Neural progenitor cell (in vitro differentiated cells): ENCODE measurements around the gene KPNA6. TPM values are rescaled to one million over a fixed set of nuclear protein-coding genes. Genes with fewer than 3 reads are reported as not detected.

ENCODE experiments used
- DNase-seq: peaks from one replicate; pipeline ENCODE4 v3.0.0-alpha.2; 2016; ENCODE audit warnings: low spot score
- H2AFZ ChIP-seq: fragments of 200-600 bp; sonication (generic); replicated peaks from 2 replicates; pipeline ENCODE4 v1.6.1; 2016; ENCODE audit warnings: antibody characterized with exemption
- H3F3A ChIP-seq: fragments of 200-600 bp; sonication (generic); 2 replicates; pipeline ENCODE4 v1.6.1; 2016; ENCODE audit warnings: antibody characterized with exemption, low read depth
- H3K27ac ChIP-seq: fragments of 200-600 bp; sonication (generic); 2 replicates; pipeline ENCODE4 v1.5.1; 2016; ENCODE audit warnings: mild to moderate bottlenecking
- H3K27me3 ChIP-seq: fragments of 200-600 bp; sonication (generic); 2 replicates; pipeline ENCODE4 v1.6.1; 2016; ENCODE audit warnings: mild to moderate bottlenecking, moderate library complexity
- H3K36me3 ChIP-seq: fragments of 200-600 bp; sonication (generic); 2 replicates; pipeline ENCODE4 v1.5.1; 2016
- H3K4me1 ChIP-seq: fragments of 200-600 bp; sonication (generic); 2 replicates; pipeline ENCODE4 v1.6.1; 2016; ENCODE audit warnings: mixed run types
- H3K4me2 ChIP-seq: fragments of 200-600 bp; sonication (generic); 2 replicates; pipeline ENCODE4 v1.6.1; 2016
- H3K4me3 ChIP-seq: fragments of 200-600 bp; sonication (generic); 2 replicates; pipeline ENCODE4 v1.5.1; 2016
- H3K79me2 ChIP-seq: fragments of 200-600 bp; sonication (generic); 2 replicates; pipeline ENCODE4 v1.6.1; 2016; ENCODE audit warnings: low read depth
- H3K9ac ChIP-seq: fragments of 200-600 bp; sonication (generic); 2 replicates; pipeline ENCODE4 v1.6.1; 2016
- H3K9me3 ChIP-seq: fragments of 200-600 bp; sonication (generic); 2 replicates; pipeline ENCODE4 v1.5.1; 2016; ENCODE audit warnings: low read depth
- H4K20me1 ChIP-seq: fragments of 200-600 bp; sonication (generic); 2 replicates; pipeline ENCODE4 v1.6.1; 2016; ENCODE audit warnings: low read depth
- H3K27ac Mint-ChIP-seq: 3 replicates; pipeline ENCODE4 v1.8.0; 2021; ENCODE audit warnings: mixed read lengths
- H3K27me3 Mint-ChIP-seq: 2 replicates; pipeline ENCODE4 v1.8.0; 2022; ENCODE audit warnings: low read depth, mild to moderate bottlenecking, inconsistent platforms, moderate library complexity, mixed read lengths; ENCODE audit not compliant: insufficient read depth
- H3K36me3 Mint-ChIP-seq: 3 replicates; pipeline ENCODE4 v1.8.0; 2021; ENCODE audit warnings: mixed read lengths
- H3K4me1 Mint-ChIP-seq: 3 replicates; pipeline ENCODE4 v1.8.0; 2021; ENCODE audit warnings: mixed read lengths
- H3K4me3 Mint-ChIP-seq: 3 replicates; pipeline ENCODE4 v1.8.0; 2021; ENCODE audit warnings: mild to moderate bottlenecking, moderate library complexity, mixed read lengths
- H3K9me3 Mint-ChIP-seq: 3 replicates; pipeline ENCODE4 v1.8.0; 2020; ENCODE audit warnings: mixed read lengths
- CTCF ChIP-seq: fragments of 200-600 bp; sonication (generic); IDR thresholded peaks from 2 replicates; pipeline ENCODE4 v1.5.1; 2017; ENCODE audit warnings: antibody characterized with exemption, mild to moderate bottlenecking
- EZH2 ChIP-seq: fragments of 200-600 bp; sonication (generic); IDR thresholded peaks from 2 replicates; pipeline ENCODE4 v1.6.1; 2017; ENCODE audit warnings: antibody characterized with exemption, mild to moderate bottlenecking, moderate library complexity
- EZH2phosphoT487 ChIP-seq: fragments of 200-600 bp; sonication (generic); IDR thresholded peaks from 2 replicates; pipeline ENCODE4 v1.6.1; 2017; ENCODE audit warnings: antibody characterized with exemption
- total RNA-seq: library from RNA; depleted of rRNA; stranded (reverse); fragments of >200 nt; gene quantifications from 2 replicates; pipeline ENCODE4 v1.2.3, GENCODE V29; 2015; ENCODE audit warnings: low replicate concordance

Gene KPNA6
- total RNA-seq, 1 donor from 2014 or later: 69.3 TPM

GRCh38 chr1:32182060-32182459 lies 74.2 kb downstream of the KPNA6 start:
- Mint-ChIP-seq H3K9me3 (no peaks in the 10 kb centered on the region), H3K36me3 (peaks cover 34% of the 10 kb centered on the region), H3K27me3 (peaks cover 2% of the 10 kb centered on the region), H3K4me1 (peaks cover 25% of the 10 kb centered on the region), H3K4me3 (no peak overlapping the region), H3K27ac (no peak overlapping the region)
- no peak overlapping the region for H2AFZ ChIP-seq
- H3K4me1 ChIP-seq: peaks cover 16% of the 10 kb centered on the region
- peaks cover 31% of the 10 kb centered on the region for H3F3A ChIP-seq
- no peaks in the 10 kb centered on the region for H3K36me3 ChIP-seq
- no peaks in the 10 kb centered on the region for H3K27me3 ChIP-seq
- no peak overlapping the region for H3K27ac ChIP-seq
- no peak for DNase-seq
- peaks cover 52% of the 10 kb centered on the region for H4K20me1 ChIP-seq
- H3K4me2 ChIP-seq: no peak overlapping the region
- H3K79me2 ChIP-seq: peaks cover 71% of the 10 kb centered on the region
- no peak for TF ChIP-seq CTCF
- TF ChIP-seq EZH2phosphoT487: no peak
- TF ChIP-seq EZH2: no peak
- H3K9me3 ChIP-seq: no peaks in the 10 kb centered on the region
- H3K9ac ChIP-seq: no peak overlapping the region
- no peak overlapping the region for H3K4me3 ChIP-seq

GRCh38 chr1:32184650-32185049 lies 76.8 kb downstream of the KPNA6 start:
- H3K27me3 ChIP-seq: no peaks in the 10 kb centered on the region
- H3K4me2 ChIP-seq: no peak overlapping the region
- no peaks in the 10 kb centered on the region for H3K9me3 Mint-ChIP-seq
- H3K4me1 ChIP-seq: peaks cover 10% of the 10 kb centered on the region
- no peaks in the 10 kb centered on the region for H3K9me3 ChIP-seq
- peaks cover 59% of the 10 kb centered on the region for H4K20me1 ChIP-seq
- TF ChIP-seq EZH2 (no peak), CTCF (no peak), EZH2phosphoT487 (no peak)
- no peak overlapping the region for H3K27ac Mint-ChIP-seq
- no peak for DNase-seq
- H3K27ac ChIP-seq: no peak overlapping the region
- H3K36me3 Mint-ChIP-seq: peaks cover 49% of the 10 kb centered on the region
- no peak overlapping the region for H3K4me3 Mint-ChIP-seq
- H3K36me3 ChIP-seq: peaks cover 5% of the 10 kb centered on the region
- peaks cover 20% of the 10 kb centered on the region for H3K4me1 Mint-ChIP-seq
- no peak overlapping the region for H3K9ac ChIP-seq
- peaks cover 9% of the 10 kb centered on the region for H3F3A ChIP-seq
- H3K4me3 ChIP-seq: no peak overlapping the region
- H3K27me3 Mint-ChIP-seq: peaks cover 6% of the 10 kb centered on the region
- no peak overlapping the region for H2AFZ ChIP-seq
- peaks cover 81% of the 10 kb centered on the region for H3K79me2 ChIP-seq

- no peaks in the 10 kb centered on the region for H3K9me3 ChIP-seq
- H3K27ac ChIP-seq: no peak overlapping the region
- no peak for DNase-seq
- no peak for TF ChIP-seq CTCF
- no peak for TF ChIP-seq EZH2phosphoT487
- TF ChIP-seq EZH2: no peak
- H3K4me3 Mint-ChIP-seq: no peak overlapping the region
- H3K9me3 Mint-ChIP-seq: no peaks in the 10 kb centered on the region
- H4K20me1 ChIP-seq: peaks cover 48% of the 10 kb centered on the region
- H2AFZ ChIP-seq: no peak overlapping the region
- no peaks in the 10 kb centered on the region for H3F3A ChIP-seq
- peaks cover 6% of the 10 kb centered on the region for H3K27me3 Mint-ChIP-seq
- H3K27ac Mint-ChIP-seq: no peak overlapping the region
- no peak overlapping the region for H3K4me3 ChIP-seq
- H3K4me1 Mint-ChIP-seq: peaks cover 10% of the 10 kb centered on the region
- H3K4me1 ChIP-seq: peaks cover 2% of the 10 kb centered on the region
- H3K36me3 Mint-ChIP-seq: peaks cover 50% of the 10 kb centered on the region
- no peak overlapping the region for H3K4me2 ChIP-seq
- H3K36me3 ChIP-seq: peaks cover 5% of the 10 kb centered on the region
- no peaks in the 10 kb centered on the region for H3K27me3 ChIP-seq
- peaks cover 68% of the 10 kb centered on the region for H3K79me2 ChIP-seq
- peak overlapping the region; percentile 16 for H3K9ac ChIP-seq
Measured at GRCh38 chr1:32186077-32186476, 78.2 kb downstream of the KPNA6 start.
